ENCODE data around the gene DPYSL5. TPM values are rescaled to one million over a fixed set of nuclear protein-coding genes. Genes with fewer than 3 reads are reported as not detected.

The DPYSL5 gene
- total and polyA plus RNA-seq, 2 of the 13 experiments (the other 11 are each of a cell fraction or from before 2014, with no cell fraction given), result 0.15 TPM; not detected in 1

DNA sequence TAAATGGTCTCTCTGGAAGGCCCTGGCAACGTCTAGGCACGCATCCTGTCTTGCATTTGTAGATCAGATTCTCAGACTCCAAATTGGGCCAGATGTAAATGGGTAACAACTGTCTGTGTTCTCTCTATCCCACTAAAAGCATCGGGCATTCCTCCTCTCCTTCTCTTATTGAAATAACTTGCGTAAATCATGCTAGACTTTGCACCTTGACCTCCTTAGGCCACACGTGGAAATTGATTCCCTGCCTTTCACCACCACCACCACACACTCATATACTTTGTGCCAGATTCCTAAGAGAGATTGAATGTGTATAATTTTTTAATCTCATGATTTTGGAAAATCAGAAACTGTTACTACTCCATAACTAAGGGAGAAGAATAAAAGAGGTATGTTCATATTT is 143.8 kb downstream of the DPYSL5 start (continued):
- TF ChIP-seq CEBPB (IDR thresholded peaks at IDR 0.05; ENCODE audit: borderline replicate concordance, low read depth, low read length), result peak; percentile 86
- no peak for TF ChIP-seq MEIS2 (CRISPR knock-in tag; IDR thresholded peaks at IDR 0.05)
- no peak for TF ChIP-seq ZFP36 (IDR thresholded peaks at IDR 0.05; ENCODE audit: borderline replicate concordance, low read depth, low read length, partially characterized antibody)
- TF ChIP-seq, protein P1, sequence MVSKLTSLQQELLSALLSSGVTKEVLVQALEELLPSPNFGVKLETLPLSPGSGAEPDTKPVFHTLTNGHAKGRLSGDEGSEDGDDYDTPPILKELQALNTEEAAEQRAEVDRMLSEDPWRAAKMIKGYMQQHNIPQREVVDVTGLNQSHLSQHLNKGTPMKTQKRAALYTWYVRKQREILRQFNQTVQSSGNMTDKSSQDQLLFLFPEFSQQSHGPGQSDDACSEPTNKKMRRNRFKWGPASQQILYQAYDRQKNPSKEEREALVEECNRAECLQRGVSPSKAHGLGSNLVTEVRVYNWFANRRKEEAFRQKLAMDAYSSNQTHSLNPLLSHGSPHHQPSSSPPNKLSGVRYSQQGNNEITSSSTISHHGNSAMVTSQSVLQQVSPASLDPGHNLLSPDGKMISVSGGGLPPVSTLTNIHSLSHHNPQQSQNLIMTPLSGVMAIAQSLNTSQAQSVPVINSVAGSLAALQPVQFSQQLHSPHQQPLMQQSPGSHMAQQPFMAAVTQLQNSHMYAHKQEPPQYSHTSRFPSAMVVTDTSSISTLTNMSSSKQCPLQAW (CRISPR knock-in tag; IDR thresholded peaks at IDR 0.05), result no peak
- no peak for TF ChIP-seq TEAD3 (CRISPR knock-in tag; optimal IDR thresholded peaks at IDR 0.05; ENCODE audit: borderline replicate concordance)
- peak; percentile 42 to 65; a peak in 3 of 4 replicates for TF ChIP-seq NR2F1 (CRISPR knock-in tag; IDR thresholded peaks at IDR 0.05)
- no peak for TF ChIP-seq SNRNP70 (IDR thresholded peaks at IDR 0.05; ENCODE audit: low read depth, low read length)
- TF ChIP-seq ZFP36L2 (CRISPR knock-in tag; IDR thresholded peaks at IDR 0.05), result no peak
- TF ChIP-seq CHCHD3 (CRISPR knock-in tag; IDR thresholded peaks at IDR 0.05), result no peak
- no peak for TF ChIP-seq RFXAP (CRISPR knock-in tag; IDR thresholded peaks at IDR 0.05; ENCODE audit: borderline replicate concordance)
- TF ChIP-seq CAMTA2 (CRISPR knock-in tag; IDR thresholded peaks at IDR 0.05; ENCODE audit: borderline replicate concordance), result no peak
- no peak for TF ChIP-seq NCOA2 (CRISPR knock-in tag; IDR thresholded peaks at IDR 0.05)
- TF ChIP-seq ATF7-NPFF (CRISPR knock-in tag; IDR thresholded peaks at IDR 0.05; ENCODE audit: low read depth), result no peak
- TF ChIP-seq HMG20A (CRISPR knock-in tag; IDR thresholded peaks at IDR 0.05; ENCODE audit: borderline replicate concordance), result 0 out of 2 replicates have a peak, but pooled peaks have one; percentile 42
- no peak for TF ChIP-seq DMAP1 (CRISPR knock-in tag; IDR thresholded peaks at IDR 0.05)
- no peak for TF ChIP-seq FOXA1 (IDR thresholded peaks at IDR 0.05)
- no peak for TF ChIP-seq FOXA1 (CRISPR knock-in tag; IDR thresholded peaks at IDR 0.05)
- no peak for TF ChIP-seq ZNF607 (CRISPR knock-in tag; IDR thresholded peaks at IDR 0.05; ENCODE audit: borderline replicate concordance)
- TF ChIP-seq, protein P2, sequence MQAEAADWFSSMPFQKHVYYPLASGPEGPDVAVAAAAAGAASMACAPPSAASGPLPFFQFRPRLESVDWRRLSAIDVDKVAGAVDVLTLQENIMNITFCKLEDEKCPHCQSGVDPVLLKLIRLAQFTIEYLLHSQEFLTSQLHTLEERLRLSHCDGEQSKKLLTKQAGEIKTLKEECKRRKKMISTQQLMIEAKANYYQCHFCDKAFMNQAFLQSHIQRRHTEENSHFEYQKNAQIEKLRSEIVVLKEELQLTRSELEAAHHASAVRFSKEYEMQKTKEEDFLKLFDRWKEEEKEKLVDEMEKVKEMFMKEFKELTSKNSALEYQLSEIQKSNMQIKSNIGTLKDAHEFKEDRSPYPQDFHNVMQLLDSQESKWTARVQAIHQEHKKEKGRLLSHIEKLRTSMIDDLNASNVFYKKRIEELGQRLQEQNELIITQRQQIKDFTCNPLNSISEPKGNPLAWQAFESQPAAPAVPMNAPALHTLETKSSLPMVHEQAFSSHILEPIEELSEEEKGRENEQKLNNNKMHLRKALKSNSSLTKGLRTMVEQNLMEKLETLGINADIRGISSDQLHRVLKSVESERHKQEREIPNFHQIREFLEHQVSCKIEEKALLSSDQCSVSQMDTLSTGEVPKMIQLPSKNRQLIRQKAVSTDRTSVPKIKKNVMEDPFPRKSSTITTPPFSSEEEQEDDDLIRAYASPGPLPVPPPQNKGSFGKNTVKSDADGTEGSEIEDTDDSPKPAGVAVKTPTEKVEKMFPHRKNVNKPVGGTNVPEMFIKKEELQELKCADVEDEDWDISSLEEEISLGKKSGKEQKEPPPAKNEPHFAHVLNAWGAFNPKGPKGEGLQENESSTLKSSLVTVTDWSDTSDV (CRISPR knock-in tag; IDR thresholded peaks at IDR 0.05), result no peak
- no peak for TF ChIP-seq GFI1 (CRISPR knock-in tag; IDR thresholded peaks at IDR 0.05; ENCODE audit: borderline replicate concordance)
- TF ChIP-seq, protein P3, sequence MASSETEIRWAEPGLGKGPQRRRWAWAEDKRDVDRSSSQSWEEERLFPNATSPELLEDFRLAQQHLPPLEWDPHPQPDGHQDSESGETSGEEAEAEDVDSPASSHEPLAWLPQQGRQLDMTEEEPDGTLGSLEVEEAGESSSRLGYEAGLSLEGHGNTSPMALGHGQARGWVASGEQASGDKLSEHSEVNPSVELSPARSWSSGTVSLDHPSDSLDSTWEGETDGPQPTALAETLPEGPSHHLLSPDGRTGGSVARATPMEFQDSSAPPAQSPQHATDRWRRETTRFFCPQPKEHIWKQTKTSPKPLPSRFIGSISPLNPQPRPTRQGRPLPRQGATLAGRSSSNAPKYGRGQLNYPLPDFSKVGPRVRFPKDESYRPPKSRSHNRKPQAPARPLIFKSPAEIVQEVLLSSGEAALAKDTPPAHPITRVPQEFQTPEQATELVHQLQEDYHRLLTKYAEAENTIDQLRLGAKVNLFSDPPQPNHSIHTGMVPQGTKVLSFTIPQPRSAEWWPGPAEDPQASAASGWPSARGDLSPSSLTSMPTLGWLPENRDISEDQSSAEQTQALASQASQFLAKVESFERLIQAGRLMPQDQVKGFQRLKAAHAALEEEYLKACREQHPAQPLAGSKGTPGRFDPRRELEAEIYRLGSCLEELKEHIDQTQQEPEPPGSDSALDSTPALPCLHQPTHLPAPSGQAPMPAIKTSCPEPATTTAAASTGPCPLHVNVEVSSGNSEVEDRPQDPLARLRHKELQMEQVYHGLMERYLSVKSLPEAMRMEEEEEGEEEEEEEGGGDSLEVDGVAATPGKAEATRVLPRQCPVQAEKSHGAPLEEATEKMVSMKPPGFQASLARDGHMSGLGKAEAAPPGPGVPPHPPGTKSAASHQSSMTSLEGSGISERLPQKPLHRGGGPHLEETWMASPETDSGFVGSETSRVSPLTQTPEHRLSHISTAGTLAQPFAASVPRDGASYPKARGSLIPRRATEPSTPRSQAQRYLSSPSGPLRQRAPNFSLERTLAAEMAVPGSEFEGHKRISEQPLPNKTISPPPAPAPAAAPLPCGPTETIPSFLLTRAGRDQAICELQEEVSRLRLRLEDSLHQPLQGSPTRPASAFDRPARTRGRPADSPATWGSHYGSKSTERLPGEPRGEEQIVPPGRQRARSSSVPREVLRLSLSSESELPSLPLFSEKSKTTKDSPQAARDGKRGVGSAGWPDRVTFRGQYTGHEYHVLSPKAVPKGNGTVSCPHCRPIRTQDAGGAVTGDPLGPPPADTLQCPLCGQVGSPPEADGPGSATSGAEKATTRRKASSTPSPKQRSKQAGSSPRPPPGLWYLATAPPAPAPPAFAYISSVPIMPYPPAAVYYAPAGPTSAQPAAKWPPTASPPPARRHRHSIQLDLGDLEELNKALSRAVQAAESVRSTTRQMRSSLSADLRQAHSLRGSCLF (CRISPR knock-in tag; IDR thresholded peaks at IDR 0.05; ENCODE audit: borderline replicate concordance), result no peak
- no peak for TF ChIP-seq TCF7L2 (IDR thresholded peaks at IDR 0.05; ENCODE audit: low read depth, low read length)
- TF ChIP-seq ZNF670 (CRISPR knock-in tag; IDR thresholded peaks at IDR 0.05; ENCODE audit: borderline replicate concordance), result no peak
- no peak for TF ChIP-seq MTF1 (CRISPR knock-in tag; IDR thresholded peaks at IDR 0.05)

Data from HepG2 (cell line).